NCI-H1105 (cell line): ENCODE measurements around the gene PPARD.
A peak's percentile ranks its signal among the peaks of the same experiment; 100 is the strongest.
"Not testable (repeated sequence)": the region's sequence is repeated elsewhere in the genome, so short reads cannot be mapped to it uniquely, and the experiment has no call there.

Experiments
- DNase-seq: peaks from one replicate; lab custom pipeline; 2025; lab: John Stamatoyannopoulos, UW

The PPARD gene

GRCh38 chr6:35312076-35312800, 30.1 kb upstream of the PPARD start:
- DNase-seq, result no peak

- no peak for DNase-seq
Measured at GRCh38 chr6:35312807-35313206, 29.6 kb upstream of the PPARD start.

DNA sequence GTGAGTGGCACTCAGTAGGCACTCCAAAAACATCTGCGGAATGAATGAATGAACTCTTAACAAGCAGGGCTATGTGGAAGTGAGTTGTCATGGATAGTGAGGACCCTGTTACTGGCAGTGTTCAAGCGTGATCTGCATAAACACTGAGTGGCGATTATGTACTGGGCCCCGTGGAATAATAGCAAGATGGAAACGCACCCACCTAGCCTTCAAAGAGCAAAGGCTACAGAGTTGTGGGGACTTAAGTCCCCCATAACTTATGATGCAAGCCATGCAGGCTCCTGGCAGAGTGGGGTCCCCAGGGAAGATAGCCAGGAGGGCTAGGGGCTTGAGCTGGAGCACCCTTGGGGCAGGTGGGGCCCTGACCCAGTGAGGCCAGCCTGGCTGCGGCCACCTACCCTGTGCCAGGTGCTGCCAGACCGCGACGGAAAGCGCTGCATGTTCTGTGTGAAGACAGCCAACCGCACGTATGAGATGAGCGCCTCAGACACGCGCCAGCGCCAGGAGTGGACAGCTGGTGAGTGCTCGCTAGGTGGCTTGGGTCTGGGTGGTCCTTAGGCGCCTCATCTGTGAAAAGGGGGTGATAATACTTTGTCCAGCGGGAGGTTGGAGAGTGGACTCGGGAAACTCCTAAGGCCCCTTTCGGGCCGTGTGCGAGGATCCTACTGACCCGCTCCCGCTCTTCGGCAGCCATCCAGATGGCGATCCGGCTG, 24.7 kb upstream of the PPARD start:
- DNase-seq, result peak; percentile 36

GRCh38 chr6:35318196-35319171, 23.9 kb upstream of the PPARD start:
- DNase-seq, result peak; percentile 92

DNA sequence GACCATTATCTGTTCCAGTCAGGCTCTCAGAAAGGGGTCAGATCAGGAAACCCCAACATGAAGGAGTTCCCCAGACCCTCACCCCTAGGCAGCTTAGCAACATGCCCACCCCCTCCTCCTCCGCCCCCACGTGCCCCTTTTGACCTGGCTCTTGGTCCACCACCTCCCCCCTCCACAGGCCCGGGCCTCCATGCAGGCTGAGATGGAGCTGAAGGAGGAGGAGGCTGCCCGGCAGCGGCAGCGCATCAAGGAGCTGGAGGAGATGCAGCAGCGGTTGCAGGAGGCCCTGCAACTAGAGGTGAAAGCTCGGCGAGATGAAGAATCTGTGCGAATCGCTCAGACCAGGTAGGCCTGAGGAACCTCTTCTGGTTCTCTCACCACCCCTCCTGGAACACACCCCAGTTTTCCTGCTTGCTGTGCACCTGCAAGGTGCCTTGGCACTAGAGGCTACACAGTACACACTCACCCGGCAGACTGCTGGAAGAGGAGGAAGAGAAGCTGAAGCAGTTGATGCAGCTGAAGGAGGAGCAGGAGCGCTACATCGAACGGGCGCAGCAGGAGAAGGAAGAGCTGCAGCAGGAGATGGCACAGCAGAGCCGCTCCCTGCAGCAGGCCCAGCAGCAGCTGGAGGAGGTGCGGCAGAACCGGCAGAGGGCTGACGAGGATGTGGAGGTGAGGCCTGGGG, 22.9 kb upstream of the PPARD start:
- DNase-seq, result no peak

- no peak for DNase-seq
Measured at GRCh38 chr6:35320031-35320410, 22.3 kb upstream of the PPARD start.

DNA sequence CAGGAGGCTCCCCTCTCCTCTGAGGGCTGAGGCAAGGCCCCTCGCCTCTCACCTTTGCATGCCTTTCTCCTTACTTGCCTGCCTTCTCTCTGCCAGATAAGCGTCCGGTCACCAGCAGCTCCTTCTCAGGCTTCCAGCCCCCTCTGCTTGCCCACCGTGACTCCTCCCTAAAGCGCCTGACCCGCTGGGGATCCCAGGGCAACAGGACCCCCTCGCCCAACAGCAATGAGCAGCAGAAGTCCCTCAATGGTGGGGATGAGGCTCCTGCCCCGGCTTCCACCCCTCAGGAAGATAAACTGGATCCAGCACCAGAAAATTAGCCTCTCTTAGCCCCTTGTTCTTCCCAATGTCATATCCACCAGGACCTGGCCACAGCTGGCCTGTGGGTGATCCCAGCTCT, 21.3 kb upstream of the PPARD start:
- no peak for DNase-seq

GRCh38 chr6:35327349-35328027, 14.9 kb upstream of the PPARD start:
- peak; percentile 6 for DNase-seq

- no peak for DNase-seq
Measured at GRCh38 chr6:35328108-35328723, 14.1 kb upstream of the PPARD start.

DNA sequence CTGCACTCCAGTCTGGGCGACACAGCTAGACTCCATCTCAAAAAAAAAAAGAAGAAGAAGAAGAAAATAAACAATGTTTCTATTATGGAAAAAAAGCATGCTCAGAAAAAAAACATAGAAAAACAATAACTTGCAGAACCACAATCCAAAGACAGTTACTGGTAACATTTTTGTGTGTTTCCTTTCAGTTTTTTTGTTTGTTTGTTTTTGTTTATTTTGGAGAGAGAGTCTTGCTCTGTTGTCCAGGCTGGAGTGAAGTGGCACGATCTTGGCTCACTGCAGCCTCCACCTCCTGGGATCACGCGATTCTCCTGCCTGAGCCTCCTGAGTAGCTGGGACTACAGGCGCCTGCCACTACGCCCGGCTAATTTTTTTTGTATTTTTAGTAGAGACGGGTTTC, 13.4 kb upstream of the PPARD start:
- DNase-seq, result not testable (repeated sequence)

DNA sequence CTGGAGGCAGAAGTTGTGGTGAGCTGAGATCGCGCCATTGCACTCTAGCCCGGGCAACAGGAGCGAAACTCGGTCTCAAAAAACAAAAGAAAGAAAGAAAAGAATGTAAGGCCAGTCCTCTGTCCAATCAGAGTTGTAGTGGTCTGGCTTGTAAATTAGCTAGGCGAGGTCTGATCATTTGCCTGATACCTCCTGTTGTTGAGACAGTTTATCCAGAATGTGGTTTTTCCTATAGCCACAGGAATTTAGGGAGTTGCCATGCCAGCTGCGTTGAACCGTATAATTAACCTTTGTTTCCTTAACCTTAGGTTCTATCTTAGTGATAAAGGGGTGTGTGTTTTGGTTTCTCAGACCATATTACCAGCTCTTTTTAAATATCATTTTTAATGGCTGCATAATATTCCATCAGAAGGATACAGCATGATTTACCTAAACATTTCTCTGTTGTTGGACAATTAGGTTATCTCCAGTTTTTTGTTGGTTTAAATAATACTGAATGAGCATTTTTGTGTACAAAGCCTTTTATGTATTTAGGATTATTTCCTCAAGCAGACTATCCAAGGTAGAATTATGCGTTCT, 11.7 kb upstream of the PPARD start:
- DNase-seq, result no peak

DNA sequence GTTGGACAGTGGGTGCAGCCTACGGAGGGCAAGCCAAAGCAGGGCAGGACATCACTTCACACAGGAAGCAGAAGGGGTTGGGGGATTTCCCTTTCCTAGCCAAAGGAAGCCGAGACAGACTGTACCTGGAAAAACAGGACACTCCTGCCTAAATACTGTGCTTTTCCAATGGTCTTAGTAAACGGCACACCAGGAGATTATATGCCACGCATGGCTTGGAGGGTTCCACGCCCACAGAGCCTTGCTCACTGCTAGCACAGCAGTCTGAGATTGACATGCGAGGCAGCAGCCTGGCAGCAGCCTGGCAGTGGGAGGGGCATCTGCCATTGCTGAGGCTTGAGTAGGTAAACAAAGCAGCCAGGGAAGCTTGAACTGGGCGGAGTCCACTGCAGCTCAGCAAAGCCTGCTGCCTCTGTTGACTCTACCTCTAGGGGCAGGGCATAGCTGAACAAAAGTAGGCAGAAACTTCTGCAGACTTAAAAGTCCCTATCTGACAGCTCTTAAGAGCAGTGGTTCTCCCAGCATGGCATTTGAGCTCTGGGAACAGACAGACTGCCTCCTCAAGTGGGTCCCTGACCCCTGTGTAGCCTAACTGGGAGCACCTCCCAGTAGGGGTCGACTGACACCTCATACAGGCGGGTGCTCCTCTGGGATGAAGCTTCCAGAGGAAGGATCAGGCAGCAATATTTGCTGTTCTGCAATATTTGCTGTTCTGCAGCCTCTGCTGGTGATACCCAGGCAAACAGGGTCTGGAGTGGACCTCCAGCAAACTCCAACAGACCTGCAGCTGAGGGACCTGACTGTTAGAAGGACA, 10.1 kb upstream of the PPARD start:
- DNase-seq, result peak; percentile 16

- DNase-seq, result no peak
Measured at GRCh38 chr6:35341557-35341956, 801 bp upstream of the PPARD start.

DNA sequence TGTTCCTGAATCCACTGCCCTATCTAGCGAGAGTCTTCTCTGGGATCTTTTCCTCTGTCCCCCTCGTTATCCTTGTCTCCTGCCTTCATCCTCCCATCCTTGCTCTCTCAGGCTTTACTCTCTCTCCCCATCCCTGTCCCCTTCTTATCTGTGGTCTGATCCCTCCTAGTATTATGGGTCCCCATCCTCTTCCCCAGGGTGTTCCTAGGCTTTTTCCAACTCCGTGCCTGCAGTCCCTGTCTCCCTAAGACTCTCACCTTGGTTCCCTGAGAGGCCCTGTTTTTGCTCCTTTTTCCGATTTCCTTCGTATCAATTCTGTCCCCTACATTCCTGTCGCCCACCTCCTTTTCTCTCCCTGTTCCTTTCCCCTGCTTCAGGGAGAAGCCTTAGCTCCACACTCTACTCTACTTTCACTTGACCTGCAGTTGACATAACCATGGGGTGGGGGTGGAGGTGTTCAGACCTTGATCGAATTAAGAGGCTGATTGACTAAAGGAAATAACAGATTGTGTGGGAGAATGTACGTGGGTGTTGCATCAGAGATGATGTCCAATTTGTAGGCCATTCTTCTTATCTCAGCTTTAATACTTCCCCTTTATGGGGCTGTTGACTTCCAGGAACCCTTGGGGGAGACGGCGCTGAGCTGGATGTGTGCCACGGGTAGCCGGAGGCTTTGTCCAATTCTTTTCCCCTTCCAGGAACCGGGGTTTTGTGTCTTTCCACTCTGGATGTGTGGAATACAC, 905 bp downstream of the PPARD start:
- DNase-seq, result no peak

GRCh38 chr6:35343835-35344550, 1.6 kb downstream of the PPARD start:
- no peak for DNase-seq

DNA sequence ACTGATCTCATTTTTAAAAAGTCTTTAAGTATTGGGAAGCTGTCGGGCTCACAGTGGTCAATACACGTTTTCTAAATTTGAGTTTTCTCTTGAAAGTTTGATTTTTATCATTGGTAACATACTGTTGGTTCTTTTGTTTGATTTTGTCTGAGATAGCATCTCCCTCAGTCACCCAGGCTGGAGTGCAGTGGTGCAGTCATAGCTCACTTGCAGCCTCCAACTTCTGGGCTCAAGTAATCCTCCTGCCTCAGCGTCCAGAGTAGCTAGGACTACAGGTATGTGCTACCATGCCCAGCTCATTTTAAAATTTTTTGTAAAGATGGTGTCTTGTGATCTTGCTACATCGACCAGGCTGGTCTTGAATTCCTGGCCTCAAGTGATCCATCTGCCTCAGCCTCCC, 9.1 kb downstream of the PPARD start:
- no peak for DNase-seq

DNA sequence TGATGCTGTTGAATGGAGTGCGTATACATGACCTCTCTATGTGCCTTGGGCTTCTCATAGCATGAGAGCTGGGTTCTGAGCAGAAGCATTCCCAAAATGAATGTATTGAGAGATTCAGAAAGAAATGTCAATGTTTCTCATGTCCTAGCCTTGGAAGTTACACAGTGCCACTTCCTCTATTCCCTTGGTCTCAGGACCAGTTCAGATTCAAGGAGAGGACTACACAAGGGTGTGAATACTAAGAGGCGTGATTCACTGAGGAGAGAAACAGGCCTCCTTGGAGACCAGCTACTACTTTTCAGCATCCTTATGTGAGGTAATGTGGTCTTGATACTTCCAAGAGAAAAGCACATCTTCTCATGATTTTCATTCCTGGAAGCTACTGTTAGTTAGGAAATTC, 10.4 kb downstream of the PPARD start:
- DNase-seq, result no peak
